GM21367 (cell line): ENCODE measurements around the gene EHD4.

ENCODE experiments used
- ATAC-seq: cut with Tn5 transposase; IDR thresholded peaks from one replicate; pipeline ENCODE4 v1.9.1; 2021; ENCODE audit not compliant: unreplicated experiment

The EHD4 gene

GRCh38 chr15:41899854-41900442 lies 72.4 kb downstream of the EHD4 start:
- no peak for ATAC-seq

DNA sequence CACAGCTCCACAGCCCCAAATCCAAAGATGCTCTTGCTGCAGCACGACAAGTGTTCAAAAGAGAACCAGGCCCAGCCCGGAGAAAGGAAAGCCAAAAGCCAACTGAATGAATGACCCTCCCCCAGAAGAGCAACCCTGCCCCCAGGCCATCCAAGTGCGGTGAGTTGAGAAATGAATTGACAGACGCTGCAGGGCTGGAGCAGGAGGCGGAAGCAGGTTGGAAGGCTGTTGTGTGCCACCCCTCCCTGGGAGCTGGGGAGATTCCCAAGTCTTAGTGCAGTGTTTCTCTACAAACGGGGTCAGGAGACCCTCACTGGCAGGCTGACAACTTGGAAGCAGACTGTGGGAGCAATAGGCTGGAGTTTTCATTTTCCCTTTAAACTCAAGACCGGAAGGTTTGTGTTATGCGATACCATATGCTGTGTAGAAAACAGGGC lies 75.0 kb downstream of the EHD4 start:
- ATAC-seq: no peak

DNA sequence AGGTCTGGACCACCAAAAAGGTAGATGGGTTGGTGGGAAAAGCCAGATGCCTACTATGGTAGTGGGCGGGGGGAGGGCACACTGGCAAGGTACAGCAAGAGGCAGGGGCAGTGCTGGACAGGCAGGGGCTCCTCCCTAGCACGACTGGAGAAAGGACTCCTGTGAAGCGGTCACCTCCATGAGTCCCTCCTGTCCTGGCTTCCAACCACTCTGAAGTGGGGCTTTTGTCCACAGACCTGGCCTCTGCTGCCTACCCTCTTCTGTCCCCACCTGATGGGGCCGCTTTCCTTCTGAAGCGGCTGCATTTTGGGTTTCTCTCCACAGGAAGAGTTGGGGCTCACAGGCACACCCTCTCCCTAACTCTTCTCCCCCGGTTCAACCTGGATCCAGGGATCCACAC lies 75.8 kb downstream of the EHD4 start:
- no peak for ATAC-seq

- no peak for ATAC-seq
These were observed 76.4 kb downstream of the EHD4 start for GRCh38 chr15:41895957-41896356.

- no peak for ATAC-seq
These were observed 76.9 kb downstream of the EHD4 start for GRCh38 chr15:41895491-41895890.

- peak; percentile 72 for ATAC-seq
These were observed 77.4 kb downstream of the EHD4 start for GRCh38 chr15:41894791-41895463.

DNA sequence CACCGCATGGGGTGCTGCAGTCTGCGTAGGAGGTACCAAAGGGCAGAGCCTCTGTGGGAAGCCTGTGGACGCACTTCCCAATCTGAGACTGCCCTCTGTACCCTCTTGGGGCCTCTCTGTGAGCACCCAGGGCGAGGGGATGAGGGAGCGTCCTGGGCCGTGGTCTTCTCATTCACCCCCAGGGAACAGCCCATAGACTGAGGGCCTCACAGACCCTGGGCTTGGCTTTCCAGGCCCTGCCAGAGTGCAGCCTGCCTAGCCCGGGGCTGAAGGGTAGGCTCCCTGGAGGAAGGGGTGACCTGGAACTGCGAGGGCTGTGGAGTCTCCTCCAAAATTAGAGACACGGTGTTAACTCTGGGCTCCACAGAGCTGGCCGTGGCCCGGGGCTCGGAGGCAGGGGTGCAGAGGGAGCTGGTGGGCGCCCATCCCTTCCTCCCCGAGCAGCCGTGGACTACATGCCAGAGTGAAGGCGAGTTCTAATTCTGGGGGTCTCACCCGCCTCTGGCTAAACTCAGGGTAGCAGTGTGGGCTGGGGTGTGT lies 78.0 kb downstream of the EHD4 start:
- ATAC-seq: no peak

DNA sequence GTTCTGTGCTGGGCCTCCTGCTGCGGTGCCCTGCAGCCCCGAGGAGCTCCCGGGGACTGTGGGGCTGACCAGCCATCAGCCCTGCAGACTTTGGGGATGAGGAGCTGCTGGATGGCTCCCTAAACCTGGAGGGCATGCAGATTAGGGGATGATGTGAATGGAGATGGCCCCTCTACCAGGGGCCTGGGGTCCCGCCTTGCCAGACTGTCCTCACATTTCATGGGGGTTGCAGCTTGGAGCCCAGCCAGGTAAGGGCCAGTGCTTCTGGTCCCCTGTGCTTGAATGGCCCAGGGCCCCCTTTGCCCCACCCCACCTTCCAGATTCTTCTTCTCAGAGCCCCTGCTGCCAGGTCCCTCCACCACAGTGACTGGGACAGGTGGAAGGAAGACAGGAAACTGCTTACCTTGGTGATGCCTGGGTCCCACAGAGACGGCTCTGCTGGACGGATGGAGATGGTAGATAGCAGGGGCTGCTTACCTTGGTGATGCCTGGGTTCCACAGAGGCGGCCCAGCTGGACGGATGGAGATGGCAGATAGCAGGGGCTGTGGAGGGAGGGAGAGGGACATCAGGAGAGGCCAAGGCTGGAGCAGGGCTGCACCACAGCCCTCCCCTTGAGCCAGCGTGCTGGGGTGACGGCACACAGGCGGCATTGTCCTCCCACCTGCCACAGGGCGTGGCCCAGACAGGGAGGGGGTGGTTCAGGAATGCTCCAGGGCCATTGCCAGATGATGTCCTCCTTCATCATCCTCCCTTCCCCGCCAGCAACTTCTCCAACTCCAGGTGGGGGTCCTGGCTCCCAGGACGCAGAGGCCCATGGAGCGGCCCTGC lies 78.7 kb downstream of the EHD4 start, which contains the start of gene SPTBN5:
SPTBN5 (minus strand) TSS at position 632 of the 829 bp plus-strand sequence; CDS start at position 76, 556 bp downstream.
- ATAC-seq: no peak

DNA sequence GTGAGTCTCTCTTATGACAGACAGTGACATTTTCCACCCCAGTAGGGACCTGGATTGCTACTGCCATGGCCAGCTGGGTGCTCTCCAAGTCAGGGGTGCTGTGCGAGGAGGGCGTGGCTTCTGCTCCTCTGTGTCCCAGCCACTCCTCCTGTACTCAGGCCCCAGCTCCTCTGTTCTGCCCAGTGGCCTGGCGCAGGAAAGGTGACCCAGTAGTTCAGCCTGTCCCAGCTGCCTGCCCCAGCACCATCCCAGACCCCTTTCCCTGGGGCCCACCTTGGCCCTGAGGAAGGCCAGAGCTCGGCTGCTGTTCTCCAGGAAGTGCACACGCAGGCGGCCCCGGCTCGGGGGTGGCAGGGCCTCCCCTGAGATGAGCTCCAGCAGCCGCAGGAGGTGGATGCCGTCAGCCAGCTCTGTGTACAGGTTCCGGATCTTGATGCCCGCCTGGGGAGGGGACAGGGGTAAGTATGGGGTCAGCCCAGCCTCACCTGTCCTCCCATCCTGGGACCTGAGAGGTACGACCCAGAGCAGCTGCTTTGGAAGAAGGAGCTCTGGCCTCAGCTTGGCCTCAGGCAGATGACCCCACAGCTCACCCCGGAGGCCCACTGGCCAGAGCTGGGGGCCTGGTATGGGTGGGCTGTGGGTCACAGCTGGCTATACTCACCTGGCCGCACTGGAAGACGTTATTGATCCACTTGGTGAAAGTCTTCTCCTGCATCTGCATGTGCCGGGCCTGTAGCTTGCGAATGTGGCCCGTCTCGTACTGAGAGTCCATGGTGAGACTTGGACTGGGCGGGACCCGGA lies 79.5 kb downstream of the EHD4 start:
- no peak for ATAC-seq

GRCh38 chr15:41891946-41892345 lies 80.4 kb downstream of the EHD4 start:
- no peak for ATAC-seq

DNA sequence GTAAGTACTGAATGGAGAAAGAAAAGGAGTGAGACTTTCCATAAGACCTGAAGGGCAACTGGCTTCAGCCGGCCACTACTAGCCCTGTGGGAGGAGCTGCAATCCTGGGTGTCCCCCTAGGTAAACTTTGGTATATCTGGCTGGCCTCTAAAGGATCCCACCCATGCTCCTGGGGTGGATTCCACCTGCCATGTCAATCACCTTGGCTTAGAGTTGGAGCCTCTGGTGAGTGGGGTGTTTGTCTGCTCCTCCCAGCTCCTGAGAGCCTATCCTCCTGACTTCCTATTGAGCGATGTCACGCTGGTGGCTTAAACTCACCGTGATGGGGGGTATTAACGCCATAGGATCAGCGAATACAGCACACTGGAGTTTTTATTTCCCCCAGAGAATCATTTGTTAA lies 81.1 kb downstream of the EHD4 start:
- no peak for ATAC-seq

GRCh38 chr15:41890050-41890690 lies 82.2 kb downstream of the EHD4 start:
- ATAC-seq: no peak

DNA sequence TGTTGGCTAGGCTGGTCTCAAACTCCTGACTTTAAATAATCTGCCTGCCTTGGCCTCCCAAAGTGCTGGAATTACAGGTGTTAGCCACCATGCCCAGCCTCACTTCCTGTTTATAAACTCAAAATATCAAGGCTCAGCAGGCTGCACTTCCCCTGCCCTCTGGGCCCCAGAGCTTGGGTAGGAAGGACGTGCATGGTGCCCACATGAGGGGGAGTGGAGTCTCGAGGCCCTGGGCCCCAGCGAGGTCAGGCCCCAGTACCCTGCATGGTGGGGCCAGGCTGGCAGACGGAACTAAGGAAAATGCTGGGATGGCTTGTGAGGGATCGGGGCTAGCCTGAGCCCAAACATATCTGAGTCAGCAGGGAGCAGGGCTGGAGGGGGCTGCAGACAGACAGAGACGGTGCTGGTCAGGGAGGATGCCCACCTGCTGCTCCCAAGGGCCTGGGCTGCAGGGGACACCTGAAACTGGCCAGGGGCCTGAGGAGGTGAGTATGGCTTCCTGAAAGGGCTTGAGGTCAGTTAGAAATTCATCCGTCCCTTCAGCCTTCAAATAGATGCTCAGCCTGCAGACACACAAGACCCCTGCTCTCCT lies 83.6 kb downstream of the EHD4 start:
- no peak for ATAC-seq

DNA sequence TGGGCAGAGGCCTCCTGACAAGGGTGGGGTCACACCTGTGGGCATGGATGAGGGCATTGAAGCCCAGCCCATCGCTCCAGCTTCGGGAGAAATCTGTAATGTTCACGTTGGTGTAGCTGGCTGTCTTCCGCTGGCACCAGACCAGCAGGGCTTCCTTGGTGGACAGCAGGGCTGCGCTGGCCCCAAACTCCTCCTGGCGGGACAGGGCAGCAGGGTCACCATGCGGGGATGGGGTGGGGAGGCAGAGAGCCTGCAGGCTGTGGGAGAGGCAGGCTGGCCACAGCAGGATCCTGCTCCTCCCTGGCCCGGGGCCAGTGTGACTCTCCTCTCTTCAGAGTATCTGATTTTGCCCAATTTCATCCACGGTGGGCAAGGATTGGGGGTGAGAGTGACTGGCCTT lies 84.5 kb downstream of the EHD4 start:
- no peak for ATAC-seq

DNA sequence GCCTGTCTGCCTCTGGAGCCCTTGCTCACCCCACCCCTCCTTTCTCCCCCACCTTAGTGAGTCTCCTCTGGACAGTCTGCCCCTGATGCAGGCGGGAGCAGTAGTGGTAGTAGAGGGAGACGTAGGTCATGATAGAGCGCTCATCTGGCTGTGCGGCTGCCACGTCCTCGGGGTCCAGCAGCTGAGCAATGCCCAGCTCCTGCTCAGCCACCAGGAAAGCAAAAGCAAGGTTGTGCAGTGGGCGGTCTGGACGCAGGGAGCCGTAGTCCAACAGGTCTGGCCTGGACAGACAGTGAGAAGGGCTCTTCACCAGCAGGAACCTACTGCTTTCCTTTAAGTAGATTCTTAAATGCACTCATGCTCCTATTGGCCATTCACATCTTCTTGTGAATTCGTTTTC lies 85.2 kb downstream of the EHD4 start:
- ATAC-seq: no peak

- ATAC-seq: no peak
These were observed 85.6 kb downstream of the EHD4 start for GRCh38 chr15:41886741-41887140.

DNA sequence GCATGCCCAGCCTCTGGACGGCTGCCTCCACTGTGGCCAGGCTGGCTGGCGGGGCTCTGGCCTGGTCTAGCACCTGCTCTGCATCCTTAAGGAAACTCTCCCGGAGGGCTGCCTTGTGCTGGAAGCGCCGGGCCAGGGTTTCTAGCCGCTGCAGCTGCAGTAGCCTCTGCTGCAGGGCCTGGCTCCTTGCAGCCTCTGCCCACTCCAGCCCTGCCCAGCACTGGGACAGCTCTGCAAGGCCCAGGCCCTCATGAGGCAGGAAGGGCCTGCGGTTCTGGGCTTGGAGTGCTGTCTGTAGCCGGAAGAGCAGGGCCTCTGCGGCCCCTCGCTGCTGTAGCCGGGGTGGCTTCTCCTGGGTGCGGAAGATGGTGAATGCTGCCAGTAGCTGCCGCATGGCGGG lies 86.5 kb downstream of the EHD4 start:
- no peak for ATAC-seq

GRCh38 chr15:41885321-41885720 lies 87.0 kb downstream of the EHD4 start:
- ATAC-seq: no peak

GRCh38 chr15:41884458-41884857 lies 87.9 kb downstream of the EHD4 start:
- ATAC-seq: no peak

GRCh38 chr15:41883484-41883825 lies 88.9 kb downstream of the EHD4 start:
- no peak for ATAC-seq
